HCT116 (cell line): ENCODE data around the gene GPS1.

Experiments
- EGR1 ChIP-seq: IDR thresholded peaks from 2 replicates; pipeline ENCODE4 v1.6.1; 2012; ENCODE audit warnings: low read depth
- EZH2 ChIP-seq: fragments of 200-600 bp; sonication (generic); IDR thresholded peaks from 2 replicates; pipeline ENCODE4 v1.6.1; 2017; ENCODE audit warnings: antibody characterized with exemption, mixed run types
- EZH2phosphoT487 ChIP-seq: fragments of 200-600 bp; IDR thresholded peaks from 2 replicates; pipeline ENCODE4 v1.6.1; 2018; ENCODE audit warnings: antibody characterized with exemption, borderline replicate concordance
- FOSL1 ChIP-seq: IDR thresholded peaks from 2 replicates; pipeline ENCODE4 v1.6.1; 2012; ENCODE audit warnings: low read depth
- POLR2A ChIP-seq: IDR thresholded peaks from 2 replicates; pipeline ENCODE4 v1.7.0; 2011; ENCODE audit warnings: borderline replicate concordance; ENCODE audit not compliant: insufficient read depth, insufficient read length; ENCODE audit errors: extremely low read depth
- TCF7L2 ChIP-seq: IDR thresholded peaks from 2 replicates; pipeline ENCODE4 v1.7.0; 2011; ENCODE audit warnings: borderline replicate concordance, inconsistent platforms; ENCODE audit not compliant: insufficient read depth, insufficient read length; ENCODE audit errors: extremely low read depth
- YY1 ChIP-seq: IDR thresholded peaks from 2 replicates; pipeline ENCODE4 v1.6.1; 2011; ENCODE audit warnings: low read length, low read depth, moderate library complexity, mild to moderate bottlenecking; ENCODE audit not compliant: insufficient replicate concordance; ENCODE audit errors: extremely low read depth
- ZNF274 ChIP-seq: fragments of 200-500 bp; sonication (Bioruptor generic); IDR thresholded peaks from 2 replicates; pipeline ENCODE4 v1.6.1; 2014; ENCODE audit warnings: mild to moderate bottlenecking, low read depth, low read length, inconsistent platforms
- TF ChIP-seq, protein P1 (sequence below), 3 experiments: fragments of 200-600 bp in 1 of 3; sonication (generic) in 1 of 3; IDR thresholded peaks in 2 of 3; conservative IDR thresholded peaks in 1 of 3; 2 replicates each; pipeline ENCODE4 v1.5.1; 2012 to 2017; ENCODE audit warnings: low read depth in 2 of 3, low read length in 2 of 3, antibody characterized with exemption in 1 of 3, borderline replicate concordance in 1 of 3, control low read depth in 1 of 3, mild to moderate bottlenecking in 1 of 3, mixed read lengths in 1 of 3, mixed run types in 1 of 3, moderate library complexity in 1 of 3; ENCODE audit not compliant: insufficient read depth in 1 of 3
- TF ChIP-seq, protein P2 (sequence below): IDR thresholded peaks from 2 replicates; pipeline ENCODE4 v1.6.1; 2012; ENCODE audit warnings: low read depth

DNA sequence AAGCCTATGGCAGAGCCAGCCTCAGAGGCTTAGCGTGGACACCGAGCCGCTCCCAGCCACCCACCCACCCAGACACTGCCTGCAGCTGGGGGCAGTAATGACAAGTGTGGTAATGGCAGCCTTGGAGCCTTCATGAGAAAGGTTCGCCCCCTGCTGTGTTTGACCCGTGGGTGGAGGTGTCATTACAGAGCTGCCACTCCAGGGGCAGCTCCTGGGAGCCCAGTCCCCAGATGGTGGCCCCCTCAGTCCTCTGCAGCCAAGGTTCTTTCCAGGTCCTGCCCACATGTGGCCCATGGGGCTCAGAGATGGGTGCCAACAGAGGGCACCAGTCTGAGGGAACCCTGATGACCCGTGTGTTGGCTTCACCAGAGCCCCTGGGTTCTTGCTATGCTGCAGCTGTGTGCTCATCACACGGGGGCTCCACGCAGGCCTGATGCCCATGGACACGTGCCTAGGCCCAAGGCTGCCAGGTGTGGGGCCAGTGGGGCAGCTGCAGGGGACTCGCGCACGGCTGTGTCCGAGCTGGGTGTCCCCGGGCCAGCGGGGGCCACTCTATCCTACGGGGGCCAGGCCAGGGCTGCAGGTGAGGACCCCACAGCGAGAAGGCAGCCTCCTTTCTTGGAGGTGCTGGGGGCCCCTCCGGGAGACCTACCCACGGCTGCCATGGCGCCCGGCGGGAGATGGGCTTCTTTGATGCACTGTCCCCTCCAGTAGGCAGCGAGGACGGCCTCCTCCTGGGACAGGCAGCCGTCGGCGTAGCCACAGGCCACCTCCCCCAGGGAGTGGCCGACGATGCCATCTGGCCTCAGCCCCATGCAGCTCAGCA is 38.2 kb downstream of the GPS1 start:
- TF ChIP-seq, protein P1, sequence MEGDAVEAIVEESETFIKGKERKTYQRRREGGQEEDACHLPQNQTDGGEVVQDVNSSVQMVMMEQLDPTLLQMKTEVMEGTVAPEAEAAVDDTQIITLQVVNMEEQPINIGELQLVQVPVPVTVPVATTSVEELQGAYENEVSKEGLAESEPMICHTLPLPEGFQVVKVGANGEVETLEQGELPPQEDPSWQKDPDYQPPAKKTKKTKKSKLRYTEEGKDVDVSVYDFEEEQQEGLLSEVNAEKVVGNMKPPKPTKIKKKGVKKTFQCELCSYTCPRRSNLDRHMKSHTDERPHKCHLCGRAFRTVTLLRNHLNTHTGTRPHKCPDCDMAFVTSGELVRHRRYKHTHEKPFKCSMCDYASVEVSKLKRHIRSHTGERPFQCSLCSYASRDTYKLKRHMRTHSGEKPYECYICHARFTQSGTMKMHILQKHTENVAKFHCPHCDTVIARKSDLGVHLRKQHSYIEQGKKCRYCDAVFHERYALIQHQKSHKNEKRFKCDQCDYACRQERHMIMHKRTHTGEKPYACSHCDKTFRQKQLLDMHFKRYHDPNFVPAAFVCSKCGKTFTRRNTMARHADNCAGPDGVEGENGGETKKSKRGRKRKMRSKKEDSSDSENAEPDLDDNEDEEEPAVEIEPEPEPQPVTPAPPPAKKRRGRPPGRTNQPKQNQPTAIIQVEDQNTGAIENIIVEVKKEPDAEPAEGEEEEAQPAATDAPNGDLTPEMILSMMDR (IDR thresholded peaks at IDR 0.05 in 2 of 3, conservative IDR thresholded peaks at IDR 0.05 in 1 of 3; ENCODE audit: borderline replicate concordance in 1 of 3, insufficient read depth in 1 of 3, low read depth in 2 of 3, low read length in 2 of 3): no peak
- TF ChIP-seq POLR2A: no peak
- no peak for TF ChIP-seq EZH2
- no peak for TF ChIP-seq TCF7L2
- TF ChIP-seq, protein P2, sequence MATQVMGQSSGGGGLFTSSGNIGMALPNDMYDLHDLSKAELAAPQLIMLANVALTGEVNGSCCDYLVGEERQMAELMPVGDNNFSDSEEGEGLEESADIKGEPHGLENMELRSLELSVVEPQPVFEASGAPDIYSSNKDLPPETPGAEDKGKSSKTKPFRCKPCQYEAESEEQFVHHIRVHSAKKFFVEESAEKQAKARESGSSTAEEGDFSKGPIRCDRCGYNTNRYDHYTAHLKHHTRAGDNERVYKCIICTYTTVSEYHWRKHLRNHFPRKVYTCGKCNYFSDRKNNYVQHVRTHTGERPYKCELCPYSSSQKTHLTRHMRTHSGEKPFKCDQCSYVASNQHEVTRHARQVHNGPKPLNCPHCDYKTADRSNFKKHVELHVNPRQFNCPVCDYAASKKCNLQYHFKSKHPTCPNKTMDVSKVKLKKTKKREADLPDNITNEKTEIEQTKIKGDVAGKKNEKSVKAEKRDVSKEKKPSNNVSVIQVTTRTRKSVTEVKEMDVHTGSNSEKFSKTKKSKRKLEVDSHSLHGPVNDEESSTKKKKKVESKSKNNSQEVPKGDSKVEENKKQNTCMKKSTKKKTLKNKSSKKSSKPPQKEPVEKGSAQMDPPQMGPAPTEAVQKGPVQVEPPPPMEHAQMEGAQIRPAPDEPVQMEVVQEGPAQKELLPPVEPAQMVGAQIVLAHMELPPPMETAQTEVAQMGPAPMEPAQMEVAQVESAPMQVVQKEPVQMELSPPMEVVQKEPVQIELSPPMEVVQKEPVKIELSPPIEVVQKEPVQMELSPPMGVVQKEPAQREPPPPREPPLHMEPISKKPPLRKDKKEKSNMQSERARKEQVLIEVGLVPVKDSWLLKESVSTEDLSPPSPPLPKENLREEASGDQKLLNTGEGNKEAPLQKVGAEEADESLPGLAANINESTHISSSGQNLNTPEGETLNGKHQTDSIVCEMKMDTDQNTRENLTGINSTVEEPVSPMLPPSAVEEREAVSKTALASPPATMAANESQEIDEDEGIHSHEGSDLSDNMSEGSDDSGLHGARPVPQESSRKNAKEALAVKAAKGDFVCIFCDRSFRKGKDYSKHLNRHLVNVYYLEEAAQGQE: no peak
- no peak for TF ChIP-seq EGR1
- no peak for TF ChIP-seq EZH2phosphoT487
- no peak for TF ChIP-seq FOSL1
- TF ChIP-seq ZNF274: no peak
- TF ChIP-seq YY1: no peak
